Mesendoderm (in vitro differentiated cells): Measurements from ENCODE around the gene RFLNA.
A peak's percentile ranks its signal among the peaks of the same experiment; 100 is the strongest.

Experiments used
- DNase-seq: peaks from one replicate; pipeline ENCODE4 v3.0.0; 2013
- H2AK5ac ChIP-seq: 2 replicates; pipeline ENCODE4 v1.6.1; 2013; ENCODE audit warnings: low read length, inconsistent platforms
- H2BK120ac ChIP-seq: 2 replicates; pipeline ENCODE4 v1.6.1; 2013; ENCODE audit warnings: low read depth, mild to moderate bottlenecking, low read length, moderate library complexity, mixed read lengths
- H2BK15ac ChIP-seq: replicated peaks from 2 replicates; pipeline ENCODE4 v1.6.1; 2013; ENCODE audit warnings: low read depth, mild to moderate bottlenecking, moderate library complexity
- H2BK5ac ChIP-seq: 2 replicates; pipeline ENCODE4 v1.6.1; 2013; ENCODE audit warnings: low read length, inconsistent platforms
- H3K18ac ChIP-seq: 2 replicates; pipeline ENCODE4 v1.6.1; 2013; ENCODE audit warnings: mild to moderate bottlenecking, low read length, mixed read lengths
- H3K23ac ChIP-seq: one replicate; pipeline ENCODE4 v1.6.1; 2013; ENCODE audit warnings: low read length
- H3K27ac ChIP-seq: 2 replicates; pipeline ENCODE4 v1.5.1; 2013; ENCODE audit warnings: low read depth, mild to moderate bottlenecking, inconsistent platforms, low read length, moderate library complexity
- H3K27me3 ChIP-seq: 2 replicates; pipeline ENCODE4 v1.6.1; 2013; ENCODE audit warnings: low read length, control low read depth, mild to moderate bottlenecking, inconsistent platforms; ENCODE audit not compliant: insufficient read depth, poor library complexity
- H3K36me3 ChIP-seq: 2 replicates; pipeline ENCODE4 v1.6.1; 2013; ENCODE audit warnings: low read length, inconsistent platforms; ENCODE audit not compliant: control insufficient read depth, insufficient read depth
- H3K4ac ChIP-seq: one replicate; pipeline ENCODE4 v1.6.1; 2013; ENCODE audit warnings: low read depth, mild to moderate bottlenecking, low read length, moderate library complexity
- H3K4me1 ChIP-seq: 2 replicates; pipeline ENCODE4 v1.6.1; 2013; ENCODE audit warnings: low read depth, low read length, inconsistent platforms; ENCODE audit not compliant: control insufficient read depth
- H3K4me2 ChIP-seq: 2 replicates; pipeline ENCODE4 v1.6.1; 2013; ENCODE audit warnings: low read length
- H3K4me3 ChIP-seq: 2 replicates; pipeline ENCODE4 v1.5.1; 2013; ENCODE audit warnings: mild to moderate bottlenecking, low read length
- H3K56ac ChIP-seq: one replicate; pipeline ENCODE4 v1.6.1; 2013; ENCODE audit warnings: low read length
- H3K79me1 ChIP-seq: 2 replicates; pipeline ENCODE4 v1.6.1; 2013; ENCODE audit warnings: low read length, inconsistent platforms
- H3K79me2 ChIP-seq: 2 replicates; pipeline ENCODE4 v1.6.1; 2013; ENCODE audit warnings: mild to moderate bottlenecking, low read length; ENCODE audit not compliant: control insufficient read depth, insufficient read depth
- H3K9ac ChIP-seq: 2 replicates; pipeline ENCODE4 v1.6.1; 2013; ENCODE audit warnings: low read length, inconsistent platforms
- H4K5ac ChIP-seq: one replicate; pipeline ENCODE4 v1.6.1; 2013; ENCODE audit warnings: low read length
- H4K8ac ChIP-seq: one replicate; pipeline ENCODE4 v1.6.1; 2013; ENCODE audit warnings: low read depth, mild to moderate bottlenecking, control low read depth, low read length, moderate library complexity
- WGBS: extraction: QIAGEN DNeasy Blood & Tissue Kit; methylation state at CpG from one replicate; pipeline ENCODE4 v1.1.7; 2013; ENCODE audit warnings: low lambda C conversion rate, missing lambda C conversion rate; ENCODE audit not compliant: insufficient coverage; ENCODE audit errors: extremely low coverage; 5-methylcytosine and 5-hydroxymethylcytosine counted together

The RFLNA gene

GRCh38 chr12:124267205-124267778 is 27.6 kb upstream of the RFLNA start:
- H2BK120ac ChIP-seq = no peak overlapping the region
- no peak overlapping the region for H3K4me3 ChIP-seq
- no peak overlapping the region for H3K4ac ChIP-seq
- no peak overlapping the region for H3K56ac ChIP-seq
- no peak overlapping the region for H3K18ac ChIP-seq
- no peak for DNase-seq
- H3K4me2 ChIP-seq = no peak overlapping the region
- H3K4me1 ChIP-seq = no peaks in the 10 kb centered on the region
- H3K9ac ChIP-seq = no peak overlapping the region
- no peak overlapping the region for H2BK15ac ChIP-seq
- no CpG with 5 or more reads among the region's 4 CpGs for WGBS
- H4K5ac ChIP-seq = no peak overlapping the region
- H4K8ac ChIP-seq = no peak overlapping the region
- no peaks in the 10 kb centered on the region for H3K79me2 ChIP-seq
- no peaks in the 10 kb centered on the region for H3K36me3 ChIP-seq
- H2BK5ac ChIP-seq = no peak overlapping the region
- no peaks in the 10 kb centered on the region for H3K79me1 ChIP-seq
- H3K23ac ChIP-seq = no peak overlapping the region
- H3K27ac ChIP-seq = no peak overlapping the region
- no peaks in the 10 kb centered on the region for H3K27me3 ChIP-seq
- no peak overlapping the region for H2AK5ac ChIP-seq

DNA sequence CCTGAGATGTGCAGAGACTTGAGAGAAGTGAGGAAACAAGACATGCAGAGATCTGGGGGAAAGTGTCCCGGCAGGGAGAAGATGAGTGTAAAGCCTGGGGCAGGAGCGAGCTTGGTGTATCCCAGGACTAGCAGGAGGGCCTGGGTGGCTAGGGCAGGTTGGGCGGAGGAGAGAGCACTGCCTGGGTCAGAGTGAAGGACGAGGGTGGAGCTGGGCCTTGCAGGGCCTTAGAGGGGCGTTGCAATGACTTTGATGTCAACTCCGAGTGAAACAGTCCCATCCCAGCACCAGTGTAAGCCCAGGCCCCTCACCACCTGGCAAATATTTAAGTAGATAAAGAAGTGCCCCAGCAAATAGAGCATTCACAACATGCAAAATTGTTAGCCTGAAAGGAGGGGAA is 24.2 kb upstream of the RFLNA start:
- Histone ChIP-seq H3K9ac (no peak overlapping the region), H4K5ac (no peak overlapping the region), H2AK5ac (no peak overlapping the region), H3K4me1 (no peaks in the 10 kb centered on the region), H3K4me2 (no peak overlapping the region), H4K8ac (no peak overlapping the region), H3K27ac (no peak overlapping the region), H3K79me1 (no peaks in the 10 kb centered on the region), H3K79me2 (no peaks in the 10 kb centered on the region), H3K4ac (no peak overlapping the region), H3K18ac (no peak overlapping the region), H3K4me3 (no peak overlapping the region), H2BK15ac (no peak overlapping the region), H3K27me3 (no peaks in the 10 kb centered on the region), H3K36me3 (no peaks in the 10 kb centered on the region), H2BK120ac (no peak overlapping the region), H3K23ac (no peak overlapping the region), H2BK5ac (no peak overlapping the region), H3K56ac (no peak overlapping the region)
- no peak for DNase-seq
- no CpG with 5 or more reads among the region's 6 CpGs for WGBS

DNA sequence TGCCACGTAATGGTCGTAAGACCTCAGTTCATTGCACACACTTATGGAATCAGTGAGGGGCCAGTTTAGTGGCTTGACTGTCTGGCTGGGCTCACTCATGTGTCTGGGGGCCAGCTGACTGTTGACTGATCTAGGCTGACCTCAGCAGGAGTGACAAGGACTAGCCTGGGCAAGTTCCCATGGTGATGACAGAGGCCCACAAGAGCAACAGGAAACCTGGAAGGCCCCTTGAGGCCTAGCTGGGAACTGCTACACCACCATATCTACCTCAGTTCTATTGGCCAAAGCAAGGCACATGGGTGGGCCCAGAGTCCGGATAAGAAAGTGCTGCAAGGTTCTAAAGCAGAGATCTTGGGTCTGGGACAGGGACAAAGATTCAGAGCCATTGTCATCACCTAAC is 21.3 kb upstream of the RFLNA start:
- H2BK120ac ChIP-seq = peak overlapping the region; percentile 49
- no peaks in the 10 kb centered on the region for H3K4me1 ChIP-seq
- no peaks in the 10 kb centered on the region for H3K36me3 ChIP-seq
- no peak overlapping the region for H3K9ac ChIP-seq
- DNase-seq = peak; percentile 97
- no peaks in the 10 kb centered on the region for H3K27me3 ChIP-seq
- no peaks in the 10 kb centered on the region for H3K79me2 ChIP-seq
- no peaks in the 10 kb centered on the region for H3K79me1 ChIP-seq
- no CpG with 5 or more reads among the region's 3 CpGs for WGBS
- no peak overlapping the region for H3K23ac ChIP-seq
- peak overlapping the region; percentile 46 for H3K18ac ChIP-seq
- no peak overlapping the region for H4K8ac ChIP-seq
- H2BK5ac ChIP-seq = no peak overlapping the region
- H3K4me2 ChIP-seq = no peak overlapping the region
- H2BK15ac ChIP-seq = no peak overlapping the region
- no peak overlapping the region for H4K5ac ChIP-seq
- H3K27ac ChIP-seq = no peak overlapping the region
- no peak overlapping the region for H3K4ac ChIP-seq
- H2AK5ac ChIP-seq = no peak overlapping the region
- no peak overlapping the region for H3K56ac ChIP-seq
- no peak overlapping the region for H3K4me3 ChIP-seq

GRCh38 chr12:124276337-124276736 is 18.6 kb upstream of the RFLNA start:
- Histone ChIP-seq H3K4ac (no peak overlapping the region), H3K79me2 (no peaks in the 10 kb centered on the region), H2BK5ac (no peak overlapping the region), H4K5ac (no peak overlapping the region), H3K56ac (no peak overlapping the region), H3K27ac (no peak overlapping the region), H2BK15ac (no peak overlapping the region), H3K27me3 (no peaks in the 10 kb centered on the region), H3K23ac (no peak overlapping the region), H3K18ac (no peak overlapping the region), H2BK120ac (no peak overlapping the region), H3K4me3 (no peak overlapping the region), H3K4me2 (no peak overlapping the region), H3K9ac (no peak overlapping the region), H3K79me1 (no peaks in the 10 kb centered on the region), H3K4me1 (no peaks in the 10 kb centered on the region), H4K8ac (no peak overlapping the region), H3K36me3 (no peaks in the 10 kb centered on the region), H2AK5ac (no peak overlapping the region)
- no CpG with 5 or more reads among the region's 2 CpGs for WGBS
- no peak for DNase-seq

GRCh38 chr12:124277394-124278241 is 17.3 kb upstream of the RFLNA start:
- Histone ChIP-seq H3K56ac (no peak overlapping the region), H2AK5ac (no peak overlapping the region), H3K23ac (no peak overlapping the region), H3K27me3 (no peaks in the 10 kb centered on the region), H3K18ac (no peak overlapping the region), H3K4ac (no peak overlapping the region), H2BK5ac (no peak overlapping the region), H4K8ac (no peak overlapping the region), H3K4me3 (no peak overlapping the region), H3K36me3 (no peaks in the 10 kb centered on the region), H3K9ac (no peak overlapping the region), H4K5ac (no peak overlapping the region), H3K79me2 (no peaks in the 10 kb centered on the region), H3K4me1 (no peaks in the 10 kb centered on the region), H3K4me2 (no peak overlapping the region), H2BK120ac (no peak overlapping the region), H3K79me1 (no peaks in the 10 kb centered on the region), H3K27ac (no peak overlapping the region), H2BK15ac (no peak overlapping the region)
- peak; percentile 6 for DNase-seq
- WGBS = no CpG with 5 or more reads among the region's 16 CpGs
